HG02798 (cell line): Measurements from ENCODE around the gene GSE1.

Experiments
- ATAC-seq: cut with Tn5 transposase; IDR thresholded peaks from one replicate; pipeline ENCODE4 v1.9.1; 2021; ENCODE audit warnings: mild to moderate bottlenecking; ENCODE audit not compliant: unreplicated experiment, poor library complexity

The GSE1 gene

GRCh38 chr16:85667841-85668413, 54.8 kb downstream of the GSE1 start:
- no peak for ATAC-seq

DNA sequence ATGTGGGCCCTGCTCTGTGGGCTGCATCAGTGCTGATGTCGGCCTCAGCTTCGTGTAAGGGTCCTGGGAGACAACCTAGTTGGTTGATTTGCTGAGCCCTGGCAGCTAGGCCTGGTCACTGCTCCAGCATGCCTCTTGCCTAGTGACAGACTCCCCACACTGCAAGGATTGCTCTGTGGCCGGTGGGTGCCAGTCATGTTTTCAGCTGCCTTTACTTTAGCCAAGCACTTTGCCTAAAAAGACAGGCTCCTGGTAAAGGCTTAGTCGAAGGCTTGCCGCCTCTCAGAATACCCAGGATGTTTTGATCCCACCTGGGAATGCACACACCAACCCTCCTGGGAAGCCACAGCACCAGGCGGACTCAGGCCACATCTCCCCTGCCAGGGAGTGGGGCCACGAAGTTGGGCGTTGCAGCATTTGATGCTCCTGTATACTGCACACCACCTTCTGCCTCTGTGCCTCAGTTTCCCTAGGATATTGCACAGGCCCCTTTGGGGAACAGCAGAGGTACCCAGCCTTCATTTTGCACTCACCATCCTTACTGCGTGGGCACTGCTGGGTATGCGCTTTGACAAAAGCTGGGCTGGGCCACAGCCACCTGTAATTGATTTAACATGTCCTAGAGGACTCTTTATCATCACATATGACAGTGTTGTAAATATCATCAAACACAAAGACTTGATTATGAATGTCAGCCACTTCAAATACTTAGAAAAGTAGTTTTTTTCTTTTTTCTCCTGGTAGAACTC, 55.7 kb downstream of the GSE1 start:
- ATAC-seq, result no peak

DNA sequence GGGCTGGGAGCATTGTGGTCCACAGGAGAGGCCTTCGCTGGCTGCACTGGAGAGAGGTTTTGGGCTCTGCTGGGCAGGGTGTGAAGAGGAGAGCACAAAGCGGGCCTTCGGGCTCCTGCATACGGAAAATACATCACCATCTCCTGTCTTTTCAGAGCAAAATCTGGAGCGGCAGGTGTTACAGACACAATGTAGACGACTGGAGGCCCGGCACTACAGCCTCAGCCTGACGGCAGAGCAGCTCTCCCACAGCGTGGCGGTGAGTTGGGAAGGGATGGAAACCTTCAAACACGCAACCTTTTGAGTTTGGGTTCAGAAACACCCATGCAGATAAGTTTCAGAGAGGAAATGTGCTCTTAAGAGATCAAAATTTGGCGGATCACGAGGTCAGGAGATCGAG, 57.7 kb downstream of the GSE1 start:
- no peak for ATAC-seq

DNA sequence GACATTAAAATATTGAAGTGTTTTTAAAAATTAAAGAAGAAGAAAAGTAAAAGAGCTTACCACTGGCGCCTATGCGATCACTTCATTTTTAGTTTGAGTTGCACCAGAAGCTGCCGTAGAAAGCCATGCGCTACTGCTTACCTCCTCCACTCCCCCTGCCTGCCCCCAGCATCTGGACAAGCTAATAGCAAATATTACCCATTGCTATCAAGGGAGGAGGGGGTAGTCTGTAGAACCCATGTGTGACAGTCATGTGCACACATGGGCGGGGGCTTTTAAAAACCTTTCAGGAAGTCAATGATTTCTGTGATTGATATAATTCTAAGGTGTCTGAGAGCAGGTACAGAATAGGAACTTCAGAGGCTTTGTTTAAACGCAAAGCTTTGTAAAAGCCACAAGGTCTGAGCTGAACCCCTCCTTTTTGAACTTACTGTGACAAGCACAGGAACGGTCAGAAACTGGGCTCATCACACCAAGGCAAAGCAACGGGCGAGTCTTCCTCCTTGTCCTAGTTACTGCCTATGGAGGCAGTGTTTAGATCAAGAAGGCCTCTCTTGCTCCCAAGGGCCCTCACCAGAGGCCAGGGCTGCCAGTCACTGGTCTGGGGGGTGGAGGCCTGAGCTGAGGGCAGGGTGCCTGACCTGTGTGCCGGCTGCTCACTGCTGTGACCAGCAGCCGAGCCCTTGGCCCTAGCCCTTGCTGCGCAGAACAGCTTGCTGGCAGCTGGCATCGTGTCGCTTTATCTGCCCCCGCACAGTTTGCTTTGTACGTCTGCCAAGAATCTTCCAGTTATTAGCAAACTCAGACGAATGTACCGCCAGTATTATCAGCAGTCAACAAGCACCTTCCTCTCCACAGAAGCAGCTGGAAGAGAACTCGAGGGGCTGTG, 60.7 kb downstream of the GSE1 start:
- ATAC-seq, result no peak

DNA sequence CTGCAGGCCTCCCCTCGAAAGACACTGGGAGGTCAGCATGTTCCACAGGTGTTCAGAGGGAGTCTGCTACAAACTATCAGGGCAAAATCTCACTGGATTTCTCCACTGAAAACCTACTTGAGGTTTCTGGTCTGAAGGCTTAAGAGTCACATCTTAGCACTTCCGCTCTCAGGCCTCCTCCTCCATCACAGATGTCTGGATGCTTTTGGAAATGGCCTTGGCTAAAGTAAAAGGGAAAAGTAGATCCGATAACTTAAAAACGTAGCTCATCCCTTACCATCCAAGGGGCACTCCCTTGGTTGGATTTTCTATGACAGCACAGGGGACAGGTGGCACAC, 61.3 kb downstream of the GSE1 start:
- no peak for ATAC-seq

GRCh38 chr16:85674828-85675227, 61.7 kb downstream of the GSE1 start:
- no peak for ATAC-seq

- ATAC-seq, result no peak
Observed at GRCh38 chr16:85675251-85675874, 62.2 kb downstream of the GSE1 start.

GRCh38 chr16:85676466-85676865, 63.3 kb downstream of the GSE1 start:
- ATAC-seq, result no peak

DNA sequence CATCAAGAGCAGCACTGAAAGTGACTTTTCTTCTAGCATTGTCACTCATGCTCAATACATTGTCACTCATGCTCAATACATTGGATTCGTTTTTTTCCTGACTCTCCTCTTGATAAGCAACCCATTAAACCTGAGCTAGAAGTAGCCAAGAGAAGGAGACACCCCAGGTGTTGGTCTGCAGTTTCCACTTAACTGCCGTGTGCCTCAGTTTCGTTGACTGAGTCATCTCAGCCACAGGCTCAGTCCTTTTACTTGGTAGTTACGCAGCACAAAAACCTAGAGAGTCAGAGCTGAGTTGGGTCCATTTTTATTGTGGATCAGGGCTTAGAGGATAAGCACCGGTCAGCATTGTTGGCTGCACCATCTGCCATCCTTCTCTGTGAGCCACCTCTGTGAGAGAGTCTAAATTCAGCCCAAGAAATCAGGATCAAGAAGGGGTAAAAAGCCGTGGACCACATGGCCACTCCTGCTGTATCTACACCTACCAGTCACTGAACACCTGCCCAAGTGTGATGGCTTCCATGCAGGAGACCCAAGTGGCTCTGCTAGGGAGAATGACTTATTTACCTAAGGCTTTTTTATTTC, 64.4 kb downstream of the GSE1 start:
- no peak for ATAC-seq

GRCh38 chr16:85678016-85678415, 64.9 kb downstream of the GSE1 start:
- no peak for ATAC-seq

- ATAC-seq, result no peak
Observed at GRCh38 chr16:85678821-85679220, 65.7 kb downstream of the GSE1 start.

GRCh38 chr16:85679870-85680269, 66.7 kb downstream of the GSE1 start:
- no peak for ATAC-seq

- no peak for ATAC-seq
Observed at GRCh38 chr16:85680352-85680944, 67.3 kb downstream of the GSE1 start.

DNA sequence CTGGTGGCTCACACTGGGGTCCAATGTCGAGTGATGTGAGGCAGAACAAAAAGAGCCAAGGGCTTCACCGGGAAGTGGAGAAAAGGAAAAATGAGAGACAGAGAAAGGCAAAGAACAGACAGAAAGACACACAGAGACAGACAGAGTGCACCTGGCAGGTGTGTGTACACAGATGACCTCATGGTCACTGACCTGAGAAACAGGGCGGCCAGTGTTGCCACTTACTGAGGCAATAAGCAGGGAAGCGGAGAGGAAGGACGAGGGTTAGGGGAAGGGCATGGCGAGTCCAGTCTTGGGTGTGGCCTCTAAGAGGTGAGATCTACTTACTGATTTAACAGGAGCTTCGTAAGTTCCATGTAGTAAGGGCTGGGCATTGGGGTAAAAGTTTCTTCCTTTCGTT, 68.1 kb downstream of the GSE1 start:
- ATAC-seq, result no peak

DNA sequence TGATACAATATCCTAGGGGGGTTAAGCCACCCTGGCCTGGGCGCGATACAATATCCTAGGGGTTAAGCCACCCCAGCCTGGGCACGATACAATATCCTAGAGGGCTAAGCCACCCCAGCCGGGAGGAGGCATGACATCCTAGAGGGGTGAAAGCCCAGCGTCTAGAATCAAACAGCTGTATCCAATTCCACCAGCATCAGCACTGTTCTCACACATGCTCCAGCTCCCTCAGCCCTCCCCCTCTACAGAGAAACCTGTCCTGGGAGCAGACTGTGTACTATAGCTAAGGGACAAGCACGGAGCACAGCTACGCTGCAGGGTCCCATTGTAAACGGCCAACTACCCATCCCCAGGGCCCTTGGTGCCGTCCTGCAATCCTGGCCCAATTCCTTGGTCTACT, 69.4 kb downstream of the GSE1 start:
- ATAC-seq, result no peak

DNA sequence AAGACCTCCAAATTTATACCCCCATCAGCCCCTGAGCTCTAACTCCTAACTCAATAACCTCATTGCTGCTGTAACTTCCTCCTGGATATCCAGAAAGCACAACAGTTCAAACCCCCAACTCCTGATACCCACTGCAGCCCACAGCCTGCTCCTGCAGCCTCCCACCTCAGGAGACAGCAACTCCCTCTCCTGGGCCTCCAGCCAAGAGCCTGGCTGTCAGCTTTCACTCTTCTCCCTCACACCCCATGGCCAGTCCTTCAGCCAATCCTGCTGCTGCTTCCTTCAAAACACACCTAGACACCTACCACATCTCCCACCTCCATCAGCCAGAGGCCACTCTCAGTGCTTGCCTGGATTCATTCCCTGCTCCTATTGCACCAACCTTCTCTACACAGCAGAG, 70.2 kb downstream of the GSE1 start:
- ATAC-seq, result no peak

GRCh38 chr16:85685251-85685650, 72.1 kb downstream of the GSE1 start:
- ATAC-seq, result no peak

- no peak for ATAC-seq
Observed at GRCh38 chr16:85686912-85687591, 73.9 kb downstream of the GSE1 start.

GRCh38 chr16:85687651-85688471, 74.7 kb downstream of the GSE1 start:
- ATAC-seq, result no peak
